ENCODE data around the gene CREBRF.
"Not testable (repeated sequence)": the region's sequence is repeated elsewhere in the genome, so short reads cannot be mapped to it uniquely, and the experiment has no call there.

The CREBRF gene

GRCh38 chr5:173042763-173043107 lies 13.4 kb upstream of the CREBRF start:
- ATAC-seq (ENCODE audit: low read depth): no peak
- H3K27ac ChIP-seq (ENCODE audit: poor library complexity, severe bottlenecking): no peak overlapping the region

GRCh38 chr5:173045474-173045873 lies 10.7 kb upstream of the CREBRF start:
- Histone ChIP-seq H3K27me3 (ENCODE audit: insufficient read depth, poor library complexity, severe bottlenecking) (no peaks in the 10 kb centered on the region), H3K4me1 (ENCODE audit: insufficient read depth, poor library complexity, severe bottlenecking) (no peaks in the 10 kb centered on the region), H3K9me3 (ENCODE audit: severe bottlenecking) (no peaks in the 10 kb centered on the region), H3K36me3 (ENCODE audit: low read depth) (no peaks in the 10 kb centered on the region), H3K27ac (ENCODE audit: poor library complexity, severe bottlenecking) (no peak overlapping the region), H3K4me3 (ENCODE audit: severe bottlenecking) (no peak overlapping the region)
- TF ChIP-seq CTCF (IDR thresholded peaks at IDR 0.05; ENCODE audit: poor library complexity, severe bottlenecking): no peak
- DNase-seq (ENCODE audit: low spot score): no peak
- ATAC-seq (ENCODE audit: low read depth): peak; percentile 23; the same call in 1 of the 3 replicates

More at GRCh38 chr5:173042763-173043107, 13.4 kb upstream of the CREBRF start:
- TF ChIP-seq CTCF (IDR thresholded peaks at IDR 0.05; ENCODE audit: poor library complexity, severe bottlenecking): no peak
- Histone ChIP-seq H3K36me3 (ENCODE audit: low read depth) (no peaks in the 10 kb centered on the region), H3K4me1 (ENCODE audit: insufficient read depth, poor library complexity, severe bottlenecking) (no peaks in the 10 kb centered on the region), H3K4me3 (ENCODE audit: severe bottlenecking) (no peak overlapping the region), H3K9me3 (ENCODE audit: severe bottlenecking) (no peaks in the 10 kb centered on the region), H3K27me3 (ENCODE audit: insufficient read depth, poor library complexity, severe bottlenecking) (no peaks in the 10 kb centered on the region)
- DNase-seq (ENCODE audit: low spot score): no peak

GRCh38 chr5:173047096-173047837 lies 8.9 kb upstream of the CREBRF start:
- H3K4me3 ChIP-seq (ENCODE audit: severe bottlenecking); H3K27me3 ChIP-seq (ENCODE audit: insufficient read depth, poor library complexity, severe bottlenecking); H3K9me3 ChIP-seq (ENCODE audit: severe bottlenecking); H3K27ac ChIP-seq (ENCODE audit: poor library complexity, severe bottlenecking); ATAC-seq (ENCODE audit: low read depth); DNase-seq (ENCODE audit: low spot score); H3K4me1 ChIP-seq (ENCODE audit: insufficient read depth, poor library complexity, severe bottlenecking); H3K36me3 ChIP-seq (ENCODE audit: low read depth): not testable (repeated sequence)

- H3K27ac ChIP-seq (ENCODE audit: poor library complexity, severe bottlenecking): no peak overlapping the region
- ATAC-seq (ENCODE audit: low read depth): no peak
- no peaks in the 10 kb centered on the region for H3K4me1 ChIP-seq (ENCODE audit: insufficient read depth, poor library complexity, severe bottlenecking)
- TF ChIP-seq CTCF (IDR thresholded peaks at IDR 0.05; ENCODE audit: poor library complexity, severe bottlenecking): no peak
- no peak for DNase-seq (ENCODE audit: low spot score)
- no peaks in the 10 kb centered on the region for H3K27me3 ChIP-seq (ENCODE audit: insufficient read depth, poor library complexity, severe bottlenecking)
- H3K9me3 ChIP-seq (ENCODE audit: severe bottlenecking): no peaks in the 10 kb centered on the region
- H3K36me3 ChIP-seq (ENCODE audit: low read depth): no peaks in the 10 kb centered on the region
- no peak overlapping the region for H3K4me3 ChIP-seq (ENCODE audit: severe bottlenecking)
These were observed 8.4 kb upstream of the CREBRF start for GRCh38 chr5:173047838-173048105.

- H3K4me3 ChIP-seq (ENCODE audit: severe bottlenecking): no peak overlapping the region
- no peak for TF ChIP-seq CTCF (IDR thresholded peaks at IDR 0.05; ENCODE audit: poor library complexity, severe bottlenecking)
- no peaks in the 10 kb centered on the region for H3K9me3 ChIP-seq (ENCODE audit: severe bottlenecking)
- no peak for DNase-seq (ENCODE audit: low spot score)
- no peak overlapping the region for H3K27ac ChIP-seq (ENCODE audit: poor library complexity, severe bottlenecking)
- H3K27me3 ChIP-seq (ENCODE audit: insufficient read depth, poor library complexity, severe bottlenecking): no peaks in the 10 kb centered on the region
- no peaks in the 10 kb centered on the region for H3K36me3 ChIP-seq (ENCODE audit: low read depth)
- ATAC-seq (ENCODE audit: low read depth): no peak
- peaks cover 3% of the 10 kb centered on the region for H3K4me1 ChIP-seq (ENCODE audit: insufficient read depth, poor library complexity, severe bottlenecking)
These were observed 5.4 kb upstream of the CREBRF start for GRCh38 chr5:173050791-173051190.
